ENCODE measurements around the gene NBDY.

The NBDY gene

GRCh38 chrX:56833626-56834025 is 104.6 kb downstream of the NBDY start:
- no peak overlapping the region for H3K4me3 Mint-ChIP-seq
- no peak overlapping the region for H3K27ac Mint-ChIP-seq
- no peaks in the 10 kb centered on the region for H3K36me3 Mint-ChIP-seq
- ATAC-seq (no peak), DNase-seq (ENCODE audit: low spot score in 2 of 2) (no peak)
- H3K9me3 Mint-ChIP-seq: peaks cover 3% of the 10 kb centered on the region
- H3K4me1 Mint-ChIP-seq: no peaks in the 10 kb centered on the region

GRCh38 chrX:56853436-56853835 is 124.4 kb downstream of the NBDY start:
- no peak overlapping the region for H3K27ac Mint-ChIP-seq
- no peaks in the 10 kb centered on the region for H3K36me3 Mint-ChIP-seq
- no peaks in the 10 kb centered on the region for H3K9me3 Mint-ChIP-seq
- no peak overlapping the region for H3K4me3 Mint-ChIP-seq
- DNase-seq (ENCODE audit: low spot score in 2 of 2) (no peak), ATAC-seq (no peak)
- no peaks in the 10 kb centered on the region for H3K4me1 Mint-ChIP-seq

- ATAC-seq: no peak
Measured at GRCh38 chrX:56857042-56857441, 128.0 kb downstream of the NBDY start.

GRCh38 chrX:56860888-56861287 is 131.8 kb downstream of the NBDY start:
- no peak for ATAC-seq
- H3K9me3 Mint-ChIP-seq: no peaks in the 10 kb centered on the region
- no peak overlapping the region for H3K4me3 Mint-ChIP-seq
- H3K27ac Mint-ChIP-seq: no peak overlapping the region
- no peaks in the 10 kb centered on the region for H3K4me1 Mint-ChIP-seq
- no peak for DNase-seq (ENCODE audit: low spot score in 2 of 2)
- no peaks in the 10 kb centered on the region for H3K36me3 Mint-ChIP-seq

More at GRCh38 chrX:56857042-56857441, 128.0 kb downstream of the NBDY start:
- no peak for DNase-seq (ENCODE audit: low spot score in 2 of 2)
- Mint-ChIP-seq H3K36me3 (no peaks in the 10 kb centered on the region), H3K27ac (no peak overlapping the region), H3K4me3 (no peak overlapping the region), H3K4me1 (no peaks in the 10 kb centered on the region), H3K9me3 (no peaks in the 10 kb centered on the region)
